NCI-H2029 (cell line): ENCODE data around the gene PALLD.
A peak's percentile ranks its signal among the peaks of the same experiment; 100 is the strongest.

Experiments
- DNase-seq: peaks from one replicate; lab custom pipeline; 2025; lab: John Stamatoyannopoulos, UW

Gene PALLD

DNA sequence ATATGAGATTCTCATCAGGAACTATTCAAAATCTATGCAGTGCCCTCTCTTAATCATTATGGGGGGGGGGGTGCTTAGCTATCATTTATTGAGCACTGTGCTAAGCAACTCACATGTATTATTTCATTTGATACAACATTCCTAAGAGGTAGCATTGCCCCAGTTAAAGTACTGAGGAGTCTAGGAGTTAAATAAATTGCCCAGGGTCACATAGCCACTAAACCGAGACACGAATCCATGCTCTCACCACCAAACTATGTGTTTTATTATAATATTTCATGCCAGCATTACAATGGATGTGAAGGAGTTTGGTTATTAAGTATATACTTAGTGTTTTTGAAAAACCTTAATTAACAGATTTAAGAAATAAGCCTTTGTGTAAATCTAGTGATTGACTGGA, 381.8 kb downstream of the PALLD start:
- no peak for DNase-seq

GRCh38 chr4:168879188-168879587, 382.3 kb downstream of the PALLD start:
- no peak for DNase-seq

- no peak for DNase-seq
Measured at GRCh38 chr4:168880072-168880675, 383.3 kb downstream of the PALLD start.

- no peak for DNase-seq
Measured at GRCh38 chr4:168880811-168881595, 384.2 kb downstream of the PALLD start.

DNA sequence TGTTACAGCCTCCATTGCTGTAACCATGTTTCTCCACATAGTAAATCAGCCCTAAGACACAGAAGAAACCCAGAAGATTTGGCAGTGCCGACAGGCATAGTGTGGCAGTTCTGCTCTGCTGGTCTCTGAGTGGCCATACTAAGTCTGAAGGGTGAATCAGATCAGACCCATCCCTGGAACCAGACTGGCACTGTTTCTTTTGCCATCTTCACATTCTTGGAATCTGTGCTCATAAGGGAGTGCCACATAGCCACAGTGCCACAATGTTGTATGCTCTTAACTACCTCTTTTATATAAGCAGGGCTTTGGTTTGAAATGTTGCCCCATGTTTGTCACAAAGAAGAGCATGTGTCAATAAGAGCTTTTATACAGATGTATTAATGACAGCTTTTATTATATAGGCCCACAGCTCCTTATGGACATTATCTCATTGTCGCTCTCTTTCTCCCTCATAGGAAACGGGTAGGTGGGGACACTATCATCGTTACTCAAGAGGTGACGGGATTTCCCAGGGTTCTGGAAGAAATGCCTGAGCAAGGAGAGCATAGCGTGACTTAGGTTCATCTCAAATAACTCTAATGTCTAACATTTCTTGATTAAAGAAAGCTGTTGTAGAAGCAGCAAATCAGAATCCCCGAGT, 385.0 kb downstream of the PALLD start:
- no peak for DNase-seq

GRCh38 chr4:168882650-168883233, 385.9 kb downstream of the PALLD start:
- no peak for DNase-seq

DNA sequence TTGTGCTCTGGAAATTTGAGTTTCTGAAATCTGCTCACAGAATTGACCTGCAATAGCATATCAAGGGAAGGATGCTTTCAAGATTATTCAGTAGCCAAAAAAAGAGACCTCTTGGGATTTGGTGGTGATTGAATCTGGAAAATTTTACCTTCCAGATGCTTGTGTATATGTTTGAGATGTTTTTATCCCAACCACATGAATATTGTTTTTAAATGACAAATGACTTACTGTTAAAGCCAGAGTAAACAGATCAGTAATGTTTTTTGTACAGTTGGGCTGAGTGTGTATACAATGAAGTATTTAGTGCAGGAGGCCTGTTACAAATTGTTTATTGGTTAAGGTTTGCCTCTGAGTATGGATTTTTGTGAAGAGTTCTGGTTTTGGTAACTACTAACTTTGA, 386.7 kb downstream of the PALLD start:
- no peak for DNase-seq

- peak; percentile 17 for DNase-seq
Measured at GRCh38 chr4:168884251-168885124, 387.6 kb downstream of the PALLD start.

DNA sequence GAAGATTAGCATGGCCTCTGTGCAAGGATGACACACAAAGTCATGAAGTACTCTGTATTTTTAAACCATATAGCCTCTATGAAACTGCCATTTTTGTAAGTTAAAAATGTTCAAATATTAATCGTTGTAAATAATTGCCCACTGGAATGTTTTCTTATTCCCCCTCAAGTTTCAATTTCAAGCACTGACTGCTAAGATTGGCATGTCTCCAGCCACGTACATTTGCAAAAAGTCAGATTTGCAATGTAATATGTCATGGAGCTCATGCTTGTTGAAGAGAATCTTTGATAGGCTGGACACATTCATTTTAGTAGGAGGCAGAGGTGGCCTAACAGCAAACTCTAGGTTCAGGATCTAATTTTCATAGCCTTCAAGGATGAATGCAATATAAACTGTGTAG, 388.5 kb downstream of the PALLD start:
- no peak for DNase-seq

GRCh38 chr4:168886351-168886750, 389.5 kb downstream of the PALLD start:
- DNase-seq: no peak

- DNase-seq: no peak
Measured at GRCh38 chr4:168887809-168888208, 391.0 kb downstream of the PALLD start.

GRCh38 chr4:168888715-168889215, 391.9 kb downstream of the PALLD start:
- DNase-seq: no peak

DNA sequence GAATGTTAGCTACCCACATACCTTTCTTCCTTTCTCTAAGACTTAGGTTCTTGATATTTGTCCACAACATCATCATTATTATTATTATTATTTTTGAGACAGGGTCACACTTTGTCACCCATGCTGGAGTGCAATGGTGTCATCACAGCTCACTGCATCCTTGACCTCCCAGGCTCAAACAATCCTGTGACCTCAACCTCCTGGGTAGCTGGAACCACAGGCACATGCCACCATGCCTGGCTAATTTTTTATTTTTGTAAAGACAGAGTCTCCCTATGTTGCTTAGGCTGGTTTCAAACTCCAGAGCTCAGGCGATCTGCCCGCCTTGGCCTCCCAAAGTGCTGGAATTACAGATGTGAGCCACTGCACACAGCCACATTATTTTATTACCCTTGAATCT, 394.2 kb downstream of the PALLD start:
- no peak for DNase-seq

DNA sequence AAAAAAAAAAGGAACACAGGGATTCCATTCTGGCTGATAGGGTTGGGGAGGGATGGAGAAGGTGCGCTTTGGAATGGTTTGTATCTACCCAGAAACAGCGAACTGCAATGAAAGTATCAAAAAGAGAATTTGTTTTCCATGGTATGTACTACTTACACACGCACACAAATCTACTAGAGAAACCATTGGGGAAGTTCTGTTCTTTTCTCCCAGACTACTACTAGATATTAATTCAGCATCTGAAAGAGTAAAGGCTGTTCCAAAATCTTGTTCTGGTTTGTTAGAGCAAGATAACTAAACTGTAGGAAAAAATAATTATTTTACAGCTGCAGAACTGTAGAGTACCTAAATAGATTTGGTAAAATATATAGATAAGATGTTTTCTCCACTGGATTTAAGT, 394.8 kb downstream of the PALLD start:
- DNase-seq: no peak

- DNase-seq: no peak
Measured at GRCh38 chr4:168892475-168892874, 395.6 kb downstream of the PALLD start.

- DNase-seq: no peak
Measured at GRCh38 chr4:168893205-168893604, 396.4 kb downstream of the PALLD start.

GRCh38 chr4:168893807-168894206, 397.0 kb downstream of the PALLD start:
- DNase-seq: no peak

GRCh38 chr4:168900080-168900479, 403.2 kb downstream of the PALLD start:
- DNase-seq: no peak

DNA sequence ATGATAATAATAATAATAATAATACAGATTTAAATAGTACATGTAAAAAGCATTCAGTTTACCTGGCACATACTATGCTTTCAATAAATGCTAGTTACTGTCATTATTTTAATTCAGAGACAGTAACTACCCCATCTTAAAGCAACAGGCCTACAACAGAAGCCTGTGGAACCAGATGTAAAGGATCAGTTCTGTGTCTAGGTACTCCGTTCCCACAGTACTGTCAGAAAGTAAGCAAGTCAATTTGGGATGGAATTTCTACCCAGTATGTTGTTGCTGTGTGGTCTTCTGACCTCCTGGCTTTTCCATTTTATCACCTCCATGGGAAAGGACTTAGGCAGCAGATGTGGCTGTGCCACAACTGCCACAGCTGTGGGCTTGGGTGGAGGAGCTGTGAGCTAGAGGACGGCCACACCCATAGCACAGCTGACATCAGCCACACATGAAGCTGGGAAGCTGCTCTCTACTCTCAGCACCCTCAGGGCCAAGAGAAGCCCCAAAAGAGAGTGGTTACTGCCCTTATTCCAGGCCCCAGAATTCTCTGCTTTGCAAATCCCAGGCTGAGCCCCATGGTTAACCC, 410.4 kb downstream of the PALLD start:
- DNase-seq: no peak

GRCh38 chr4:168908093-168908492, 411.2 kb downstream of the PALLD start:
- DNase-seq: no peak

GRCh38 chr4:168908851-168909273, 412.0 kb downstream of the PALLD start:
- DNase-seq: peak; percentile 11
